Smooth muscle cell (in vitro differentiated cells): Measurements from ENCODE around the gene GEMIN4. TPM values are rescaled to one million over a fixed set of nuclear protein-coding genes. Genes with fewer than 3 reads are reported as not detected.
"Not testable (repeated sequence)": the region's sequence is repeated elsewhere in the genome, so short reads cannot be mapped to it uniquely, and the experiment has no call there.

Source experiments
- DNase-seq: peaks from one replicate; lab custom pipeline; 2025; ENCODE audit not compliant: unreplicated experiment; lab: John Stamatoyannopoulos, UW
- H2AFZ ChIP-seq: fragments of 200-600 bp; sonication (generic); 2 replicates; pipeline ENCODE4 v1.6.0; 2016; ENCODE audit warnings: antibody characterized with exemption, low read depth, mild to moderate bottlenecking
- H3F3A ChIP-seq: fragments of 200-600 bp; sonication (generic); 2 replicates; pipeline ENCODE4 v1.6.0; 2017; ENCODE audit warnings: antibody characterized with exemption, low read depth
- H3K27ac ChIP-seq: fragments of 200-600 bp; sonication (generic); 2 replicates; pipeline ENCODE4 v1.5.1; 2016; ENCODE audit warnings: low read depth, mild to moderate bottlenecking
- H3K27me3 ChIP-seq: fragments of 200-600 bp; sonication (generic); 2 replicates; pipeline ENCODE4 v1.6.1; 2016; ENCODE audit warnings: low read depth, mild to moderate bottlenecking
- H3K36me3 ChIP-seq: fragments of 200-600 bp; sonication (generic); 2 replicates; pipeline ENCODE4 v1.5.1; 2016; ENCODE audit warnings: low read depth
- H3K4me1 ChIP-seq: fragments of 200-600 bp; sonication (generic); 2 replicates; pipeline ENCODE4 v1.5.1; 2016; ENCODE audit warnings: low read depth
- H3K4me2 ChIP-seq: fragments of 200-600 bp; sonication (generic); 2 replicates; pipeline ENCODE4 v1.6.0; 2016; ENCODE audit warnings: mild to moderate bottlenecking
- H3K4me3 ChIP-seq: fragments of 200-600 bp; sonication (generic); 2 replicates; pipeline ENCODE4 v1.5.1; 2016; ENCODE audit warnings: mild to moderate bottlenecking
- H3K79me2 ChIP-seq: fragments of 200-600 bp; sonication (generic); 2 replicates; pipeline ENCODE4 v1.6.0; 2016; ENCODE audit warnings: low read depth, mild to moderate bottlenecking
- H3K9ac ChIP-seq: fragments of 200-600 bp; sonication (generic); 2 replicates; pipeline ENCODE4 v1.6.0; 2016; ENCODE audit warnings: low read depth
- H3K9me3 ChIP-seq: fragments of 200-600 bp; sonication (generic); replicated peaks from 2 replicates; pipeline ENCODE4 v1.5.1; 2016; ENCODE audit warnings: low read depth
- H4K20me1 ChIP-seq: fragments of 200-600 bp; sonication (generic); 2 replicates; pipeline ENCODE4 v1.6.0; 2016; ENCODE audit warnings: low read depth
- WGBS: methylation state at CpG from one replicate; pipeline ENCODE4 v1.1.7; 2016; ENCODE audit warnings: low lambda C conversion rate; 5-methylcytosine and 5-hydroxymethylcytosine counted together
- polyA plus RNA-seq: library from polyadenylated mRNA; unstranded; fragments of >200 nt; fragmentation: Nextera tagmentation; extraction: Ambion mirVana; gene quantifications from 2 replicates; pipeline ENCODE4 v1.2.1, GENCODE V29; 2016
- total RNA-seq: library from RNA; depleted of rRNA; stranded (reverse); fragments of >200 nt; gene quantifications from 2 replicates; pipeline ENCODE4 v1.2.3, GENCODE V29; 2014
- TF ChIP-seq, protein P1 (sequence below): fragments of 200-600 bp; sonication (generic); IDR thresholded peaks from 2 replicates; pipeline ENCODE4 v1.5.1; 2017; ENCODE audit warnings: borderline replicate concordance, mild to moderate bottlenecking, antibody characterized with exemption; ENCODE audit not compliant: insufficient read depth, poor library complexity, severe bottlenecking

GEMIN4 gene
- total and polyA plus RNA-seq, 2 experiments from 2014 or later, result 10.5 to 18.8 TPM

GRCh38 chr17:700504-701094 lies 51.5 kb downstream of the GEMIN4 start:
- TF ChIP-seq, protein P1, sequence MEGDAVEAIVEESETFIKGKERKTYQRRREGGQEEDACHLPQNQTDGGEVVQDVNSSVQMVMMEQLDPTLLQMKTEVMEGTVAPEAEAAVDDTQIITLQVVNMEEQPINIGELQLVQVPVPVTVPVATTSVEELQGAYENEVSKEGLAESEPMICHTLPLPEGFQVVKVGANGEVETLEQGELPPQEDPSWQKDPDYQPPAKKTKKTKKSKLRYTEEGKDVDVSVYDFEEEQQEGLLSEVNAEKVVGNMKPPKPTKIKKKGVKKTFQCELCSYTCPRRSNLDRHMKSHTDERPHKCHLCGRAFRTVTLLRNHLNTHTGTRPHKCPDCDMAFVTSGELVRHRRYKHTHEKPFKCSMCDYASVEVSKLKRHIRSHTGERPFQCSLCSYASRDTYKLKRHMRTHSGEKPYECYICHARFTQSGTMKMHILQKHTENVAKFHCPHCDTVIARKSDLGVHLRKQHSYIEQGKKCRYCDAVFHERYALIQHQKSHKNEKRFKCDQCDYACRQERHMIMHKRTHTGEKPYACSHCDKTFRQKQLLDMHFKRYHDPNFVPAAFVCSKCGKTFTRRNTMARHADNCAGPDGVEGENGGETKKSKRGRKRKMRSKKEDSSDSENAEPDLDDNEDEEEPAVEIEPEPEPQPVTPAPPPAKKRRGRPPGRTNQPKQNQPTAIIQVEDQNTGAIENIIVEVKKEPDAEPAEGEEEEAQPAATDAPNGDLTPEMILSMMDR, result peak; percentile 77
- Histone ChIP-seq H3K36me3 (no peaks in the 10 kb centered on the region), H3K4me2 (no peak overlapping the region), H3K4me3 (no peak overlapping the region), H2AFZ (no peak overlapping the region), H3K4me1 (no peaks in the 10 kb centered on the region), H4K20me1 (peaks cover 28% of the 10 kb centered on the region), H3K9ac (no peak overlapping the region), H3K9me3 (no peaks in the 10 kb centered on the region), H3K27me3 (no peaks in the 10 kb centered on the region), H3F3A (peaks cover 5% of the 10 kb centered on the region), H3K79me2 (peaks cover 24% of the 10 kb centered on the region), H3K27ac (no peak overlapping the region)
- DNase-seq, result no peak
- 47% methylated on average over 1 of the region's 1 CpG for WGBS

GRCh38 chr17:699345-699744 lies 52.7 kb downstream of the GEMIN4 start:
- Histone ChIP-seq H3K4me1 (no peaks in the 10 kb centered on the region), H3K9ac (no peak overlapping the region), H3K9me3 (no peaks in the 10 kb centered on the region), H2AFZ (no peak overlapping the region), H3K36me3 (no peaks in the 10 kb centered on the region), H3F3A (peaks cover 10% of the 10 kb centered on the region), H3K4me2 (no peak overlapping the region), H3K79me2 (peaks cover 15% of the 10 kb centered on the region), H3K27ac (peak overlapping the region; percentile 19), H3K4me3 (no peak overlapping the region), H3K27me3 (no peaks in the 10 kb centered on the region), H4K20me1 (peaks cover 16% of the 10 kb centered on the region)
- no peak for DNase-seq
- TF ChIP-seq, protein P1, result no peak
- 78% methylated on average over 7 of the region's 7 CpGs for WGBS

GRCh38 chr17:698096-698495 lies 54.0 kb downstream of the GEMIN4 start:
- not testable (repeated sequence) for H3K4me1 ChIP-seq, H3K9ac ChIP-seq, H3K4me3 ChIP-seq, H3K36me3 ChIP-seq, H3K4me2 ChIP-seq, H3K9me3 ChIP-seq, H3K79me2 ChIP-seq, H2AFZ ChIP-seq, H3K27ac ChIP-seq, H3K27me3 ChIP-seq, DNase-seq
- 94% methylated on average over 2 of the region's 2 CpGs for WGBS
- Histone ChIP-seq H3F3A (peaks cover 20% of the 10 kb centered on the region), H4K20me1 (peaks cover 17% of the 10 kb centered on the region)

- peaks cover 6% of the 10 kb centered on the region for H3K4me1 ChIP-seq
- H3K9ac ChIP-seq, result no peak overlapping the region
- peaks cover 5% of the 10 kb centered on the region for H3K79me2 ChIP-seq
- peaks cover 20% of the 10 kb centered on the region for H3F3A ChIP-seq
- peaks cover 17% of the 10 kb centered on the region for H4K20me1 ChIP-seq
- H3K4me3 ChIP-seq, result no peak overlapping the region
- no peaks in the 10 kb centered on the region for H3K36me3 ChIP-seq
- H2AFZ ChIP-seq, result no peak overlapping the region
- 74% methylated on average over 8 of the region's 8 CpGs for WGBS
- H3K4me2 ChIP-seq, result no peak overlapping the region
- no peaks in the 10 kb centered on the region for H3K27me3 ChIP-seq
- H3K27ac ChIP-seq, result no peak overlapping the region
- DNase-seq, result no peak
- TF ChIP-seq, protein P1, result no peak
- H3K9me3 ChIP-seq, result no peaks in the 10 kb centered on the region
Measured at GRCh38 chr17:697682-698081, 54.4 kb downstream of the GEMIN4 start.
